Activated CD8-positive, alpha-beta T cell treated with anti-CD3 and anti-CD28 coated beads for 36 hours (primary cell): Measurements from ENCODE around the gene KCNQ1OT1. TPM values are rescaled to one million over a fixed set of nuclear protein-coding genes. Genes with fewer than 3 reads are reported as not detected.

Source experiments
- ATAC-seq: fragments of 200-7000 bp; cut with Tn5 transposase; one replicate; pipeline ENCODE4 v1.10.0; 2021; ENCODE audit warnings: mild to moderate bottlenecking, moderate library complexity
- CTCF ChIA-PET: fragments of 350-600 bp; sonication (Branson Sonifier 250); formaldehyde crosslinking; loops from one replicate; lab custom pipeline; 2021; ENCODE audit warnings: antibody characterized with exemption; lab: Charles Lee
- POLR2A ChIA-PET: fragments of 350-600 bp; sonication (Branson Sonifier 250); formaldehyde crosslinking; loops from one replicate; lab custom pipeline; 2021; ENCODE audit warnings: antibody characterized with exemption; lab: Charles Lee
- DNase-seq: peaks from one replicate; pipeline ENCODE4 v3.0.0-alpha.2; 2020
- H3K27ac Mint-ChIP-seq: one replicate; pipeline ENCODE4 v1.8.0; 2021; ENCODE audit warnings: mild to moderate bottlenecking, mixed read lengths
- H3K27me3 Mint-ChIP-seq: one replicate; pipeline ENCODE4 v1.8.0; 2021; ENCODE audit warnings: mixed read lengths
- H3K36me3 Mint-ChIP-seq: one replicate; pipeline ENCODE4 v1.8.0; 2021; ENCODE audit warnings: low read depth, mixed read lengths
- H3K4me1 Mint-ChIP-seq: one replicate; pipeline ENCODE4 v1.8.0; 2021; ENCODE audit warnings: low read depth, mixed read lengths
- H3K4me3 Mint-ChIP-seq: one replicate; pipeline ENCODE4 v1.8.0; 2021; ENCODE audit warnings: mild to moderate bottlenecking, moderate library complexity, mixed read lengths
- H3K9me3 Mint-ChIP-seq: one replicate; pipeline ENCODE4 v1.8.0; 2021; ENCODE audit warnings: mixed read lengths
- CTCF ChIP-seq: fragments of 200-600 bp; IDR thresholded peaks from one replicate; pipeline ENCODE4 v1.8.0; 2022; ENCODE audit warnings: antibody characterized with exemption, mild to moderate bottlenecking
- intact Hi-C: fragments of 100-400 bp; cut with micrococcal nuclease; formaldehyde crosslinking; loops from one replicate; pipeline ENCODE4 v1.10.0; 2022
- total RNA-seq, 2 experiments: library from RNA; stranded (reverse); gene quantifications; one replicate each; pipeline ENCODE4 v1.2.3, GENCODE V29; 2021

The KCNQ1OT1 gene
- total RNA-seq, 2 experiments from 2014 or later, result 0.22 to 0.23 TPM

GRCh38 chr11:2719831-2720590, 20.2 kb upstream of the KCNQ1OT1 start:
- ChIA-PET CTCF (no interaction called here), POLR2A (no interaction called here)
- no peak for ATAC-seq
- no peaks in the 10 kb centered on the region for H3K4me1 Mint-ChIP-seq
- H3K9me3 Mint-ChIP-seq, result no peaks in the 10 kb centered on the region
- no peak for DNase-seq
- no peak overlapping the region for H3K27ac Mint-ChIP-seq
- no peaks in the 10 kb centered on the region for H3K36me3 Mint-ChIP-seq
- H3K27me3 Mint-ChIP-seq, result no peaks in the 10 kb centered on the region
- H3K4me3 Mint-ChIP-seq, result no peak overlapping the region
- TF ChIP-seq CTCF, result no peak
- intact Hi-C loops, result no loop called here

- ATAC-seq (no peak), DNase-seq (no peak)
- POLR2A ChIA-PET, result no interaction called here
- Mint-ChIP-seq H3K36me3 (no peaks in the 10 kb centered on the region), H3K4me1 (no peaks in the 10 kb centered on the region), H3K9me3 (no peaks in the 10 kb centered on the region), H3K27ac (no peak overlapping the region), H3K27me3 (no peaks in the 10 kb centered on the region), H3K4me3 (no peak overlapping the region)
- CTCF ChIA-PET, result no interaction called here
- TF ChIP-seq CTCF, result no peak
- intact Hi-C loops, result no loop called here
These were observed 19.1 kb upstream of the KCNQ1OT1 start for GRCh38 chr11:2718817-2719438.

DNA sequence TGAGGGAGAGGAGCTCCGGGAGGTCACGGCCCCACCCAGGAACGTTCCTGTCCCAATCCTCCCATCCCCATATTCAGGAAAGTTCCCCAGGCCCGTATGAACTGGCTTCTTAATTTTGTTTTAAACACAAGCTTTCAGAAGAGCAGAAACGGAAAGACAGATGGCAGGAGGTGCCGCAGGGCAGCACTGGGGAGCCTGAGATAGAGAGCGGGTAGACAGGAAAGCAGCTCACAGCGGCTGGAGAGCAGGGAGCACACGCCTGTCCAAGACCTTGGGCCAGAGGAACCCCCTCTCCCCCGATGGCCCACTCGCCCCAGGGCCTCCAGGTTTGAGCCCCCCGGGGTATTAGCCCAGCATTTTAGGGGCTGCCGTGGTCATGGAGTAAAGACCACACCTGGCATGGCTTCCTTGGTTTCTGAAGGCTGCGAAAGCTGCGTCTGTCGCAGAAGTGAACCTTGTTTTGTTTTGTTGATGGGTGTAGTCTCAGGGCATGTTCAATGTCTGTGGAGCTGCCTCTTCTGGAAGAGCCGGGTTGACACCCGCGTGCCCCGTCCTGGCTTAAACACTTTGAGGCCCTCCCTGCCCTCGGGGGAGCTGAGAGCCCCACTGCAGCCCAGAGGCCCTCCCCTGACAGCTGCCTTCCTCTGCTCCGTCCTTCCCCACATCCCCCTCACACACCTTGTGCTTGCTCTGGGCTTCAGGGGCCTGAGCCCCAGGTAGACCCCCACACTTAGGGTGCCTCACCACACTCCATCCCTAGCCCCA, 17.9 kb upstream of the KCNQ1OT1 start:
- no peak for ATAC-seq
- intact Hi-C loops, result no loop called here
- no peak for DNase-seq
- no peak overlapping the region for H3K4me3 Mint-ChIP-seq
- TF ChIP-seq CTCF, result no peak
- CTCF ChIA-PET, result interaction anchor here (0.9 kb wide), 1 partner anchor 9 kb away, joined by 3 read pairs; no protein-coding TSS in a partner anchor
- POLR2A ChIA-PET, result no interaction called here
- H3K27ac Mint-ChIP-seq, result no peak overlapping the region
- H3K27me3 Mint-ChIP-seq, result no peaks in the 10 kb centered on the region
- no peaks in the 10 kb centered on the region for H3K36me3 Mint-ChIP-seq
- no peaks in the 10 kb centered on the region for H3K4me1 Mint-ChIP-seq
- H3K9me3 Mint-ChIP-seq, result no peaks in the 10 kb centered on the region

GRCh38 chr11:2716376-2717095, 16.7 kb upstream of the KCNQ1OT1 start:
- TF ChIP-seq CTCF, result no peak
- POLR2A ChIA-PET, result no interaction called here
- CTCF ChIA-PET, result no interaction called here
- DNase-seq, result no peak
- Mint-ChIP-seq H3K4me3 (no peak overlapping the region), H3K27ac (no peak overlapping the region), H3K9me3 (no peaks in the 10 kb centered on the region), H3K36me3 (no peaks in the 10 kb centered on the region), H3K4me1 (no peaks in the 10 kb centered on the region), H3K27me3 (no peaks in the 10 kb centered on the region)
- intact Hi-C loops, result no loop called here
- ATAC-seq, result no peak
